GM12878 (cell line): ENCODE results near the gene HASPIN. TPM values are rescaled to one million over a fixed set of nuclear protein-coding genes. Genes with fewer than 3 reads are reported as not detected.

Experiments
- ATAC-seq: fragments of 200-7000 bp; cut with Tn5 transposase; 3 replicates; pipeline ENCODE4 v1.9.1; 2020; ENCODE audit warnings: mild to moderate bottlenecking, moderate library complexity
- BruUV-seq: library from RNA; stranded (reverse); fragments of 400-500 nt; replicated peaks from 2 replicates; lab custom pipeline; 2021; lab: Mats Ljungman, UMichigan
- CTCF ChIA-PET: fragments of 300-600 bp; sonication (Branson Sonifier 250); formaldehyde crosslinking; extraction: SDS; loops from one replicate; lab custom pipeline; 2021; ENCODE audit warnings: inconsistent platforms; lab: Yijun Ruan, JAX
- POLR2A ChIA-PET: fragments of 350-600 bp; formaldehyde crosslinking; extraction: SDS; loops from one replicate; lab custom pipeline; 2021; ENCODE audit warnings: inconsistent platforms; lab: Charles Lee
- RAD21 ChIA-PET: fragments of 300-600 bp; sonication (Branson Sonifier 250); formaldehyde crosslinking; loops from one replicate; lab custom pipeline; 2023; ENCODE audit warnings: antibody characterized with exemption; ENCODE audit not compliant: unreplicated experiment; lab: Charles Lee
- SMC1A ChIA-PET: fragments of 300-600 bp; sonication (Branson Sonifier 250); formaldehyde crosslinking; loops from one replicate; lab custom pipeline; 2023; ENCODE audit not compliant: unreplicated experiment, uncharacterized antibody; lab: Charles Lee
- DNase-seq: peaks from one replicate; pipeline ENCODE4 v3.0.0-alpha.2; 2011; ENCODE audit warnings: low read depth, low spot score
- FAIRE-seq: peaks from 3 replicates; lab custom pipeline; 2011; peaks lifted over from hg19 to GRCh38; lab: Jason Lieb, UNC
- H2AFZ ChIP-seq: 2 replicates; pipeline ENCODE4 v1.6.0; 2011; ENCODE audit warnings: low read depth, low read length, control low read depth; ENCODE audit not compliant: control insufficient read depth
- H3K27ac ChIP-seq: 2 replicates; pipeline ENCODE4 v1.5.1; 2011; ENCODE audit warnings: control low read depth; ENCODE audit not compliant: control insufficient read depth, insufficient read depth
- H3K27me3 ChIP-seq, 2 experiments: replicated peaks in 1 of 2; 2 replicates each; pipeline versions ENCODE4 v1.6.0 to v1.6.1; 2011; ENCODE audit warnings: low read length in 1 of 2; ENCODE audit not compliant: control insufficient read depth in 2 of 2, insufficient read depth in 2 of 2
- H3K36me3 ChIP-seq, 2 experiments: 2 replicates each; pipeline ENCODE4 v1.5.1; 2011; ENCODE audit warnings: low read length in 1 of 2; ENCODE audit not compliant: control insufficient read depth in 2 of 2, insufficient read depth in 2 of 2
- H3K4me1 ChIP-seq: 2 replicates; pipeline ENCODE4 v1.6.1; 2011; ENCODE audit warnings: mild to moderate bottlenecking, low read length, moderate library complexity, mixed read lengths; ENCODE audit not compliant: control insufficient read depth, insufficient read depth
- H3K4me2 ChIP-seq: 2 replicates; pipeline ENCODE4 v1.6.0; 2011; ENCODE audit warnings: control low read depth; ENCODE audit not compliant: control insufficient read depth, insufficient read depth
- H3K4me3 ChIP-seq: fragments of 200-600 bp; sonication (generic); 2 replicates; pipeline ENCODE4 v1.5.1; 2016
- H3K79me2 ChIP-seq: 2 replicates; pipeline ENCODE4 v1.6.0; 2011; ENCODE audit warnings: low read length; ENCODE audit not compliant: control insufficient read depth, insufficient read depth
- H3K9ac ChIP-seq: 2 replicates; pipeline ENCODE4 v1.8.0; 2011; ENCODE audit warnings: low read length, control low read depth, mixed read lengths; ENCODE audit not compliant: control insufficient read depth, insufficient read depth
- H3K9me3 ChIP-seq: replicated peaks from 3 replicates; pipeline ENCODE4 v1.5.1; 2011; ENCODE audit warnings: mild to moderate bottlenecking, low read length; ENCODE audit not compliant: control insufficient read depth, insufficient read depth
- H4K20me1 ChIP-seq: 2 replicates; pipeline ENCODE4 v1.6.0; 2011; ENCODE audit not compliant: control insufficient read depth, insufficient read depth
- CHD4 ChIP-seq: fragments of 200-600 bp; sonication (generic); IDR thresholded peaks from 2 replicates; pipeline ENCODE4 v1.6.1; 2016; ENCODE audit warnings: mild to moderate bottlenecking
- CREB1 ChIP-seq: IDR thresholded peaks from 2 replicates; pipeline ENCODE4 v1.6.1; 2012; ENCODE audit warnings: low read depth, mild to moderate bottlenecking, inconsistent platforms
- EP300 ChIP-seq, 2 experiments: fragments of 150-350 bp in 1 of 2; IDR thresholded peaks; 2 replicates each; pipeline ENCODE4 v1.6.1; 2011 to 2012; ENCODE audit warnings: low read depth in 2 of 2, low read length in 2 of 2, borderline replicate concordance in 1 of 2, improper control_type of control experiment in 1 of 2, inconsistent platforms in 1 of 2; ENCODE audit not compliant: control insufficient read depth in 1 of 2
- MYC ChIP-seq: IDR thresholded peaks from 2 replicates; pipeline ENCODE4 v1.6.1; 2011; ENCODE audit warnings: mild to moderate bottlenecking, low read length, moderate library complexity, inconsistent platforms; ENCODE audit not compliant: insufficient read depth, insufficient replicate concordance, insufficient read length, severe bottlenecking
- NR2F1 ChIP-seq: fragments of 450-650 bp; conservative IDR thresholded peaks from 2 replicates; pipeline ENCODE4 v1.6.1; 2017; ENCODE audit warnings: mild to moderate bottlenecking
- PML ChIP-seq: IDR thresholded peaks from 2 replicates; pipeline ENCODE4 v1.6.1; 2012; ENCODE audit warnings: low read length, inconsistent platforms
- POLR2A ChIP-seq: IDR thresholded peaks from 2 replicates; pipeline ENCODE4 v1.6.1; 2011; ENCODE audit warnings: low read depth, mild to moderate bottlenecking, low read length
- RUNX3 ChIP-seq: IDR thresholded peaks from 2 replicates; pipeline ENCODE4 v1.6.1; 2012; ENCODE audit warnings: low read length, inconsistent platforms
- WGBS: methylation state at CpG from one replicate; pipeline ENCODE4 v1.1.6; 2016; ENCODE audit warnings: low lambda C conversion rate; ENCODE audit not compliant: insufficient replicate concordance, insufficient coverage; ENCODE audit errors: missing lambda C conversion rate; 5-methylcytosine and 5-hydroxymethylcytosine counted together
- in situ Hi-C: fragments of 300-500 bp; cut with MboI; formaldehyde crosslinking; loops from 9 replicates; pipeline ENCODE4 v1.14.3; 2018; ENCODE audit warnings: mixed read lengths
- intact Hi-C: fragments of 100-400 bp; cut with micrococcal nuclease; formaldehyde crosslinking; loops from one replicate; pipeline ENCODE4 v1.14.2; 2022; ENCODE audit not compliant: unreplicated experiment
- polyA plus RNA-seq, 11 experiments: library from polyadenylated mRNA; depleted of rRNA in 4 of 11; unstranded in 6 of 11; stranded (reverse) in 5 of 11; fragments of >200 nt; fragmentation: Nextera tagmentation in 4 of 11; fragmentation: Illumina TruSeq in 1 of 11; extraction: Ambion mirVana in 4 of 11; extraction: Trizol in 1 of 11; gene quantifications; 1 replicate in 1 of 11; 2 replicates in 10 of 11; pipeline versions ENCODE4 v1.2.1 to v1.2.3, GENCODE V29; 2011 to 2016; ENCODE audit warnings: inconsistent platforms in 2 of 11, missing spikeins in 2 of 11, low read depth in 1 of 11
- total RNA-seq, 4 experiments: library from RNA; depleted of rRNA in 3 of 4; stranded (reverse); fragments of >200 nt in 3 of 4; fragmentation: Illumina TruSeq in 1 of 4; extraction: Trizol in 1 of 4; gene quantifications; 2 replicates each; pipeline versions ENCODE4 v1.2.1 to v1.2.3, GENCODE V29; 2013 to 2021
- TF ChIP-seq, protein P1 (sequence below): fragments of 450-650 bp; IDR thresholded peaks from 2 replicates; pipeline ENCODE4 v1.6.1; 2017; ENCODE audit warnings: mild to moderate bottlenecking, moderate library complexity

HASPIN gene
- total and polyA plus RNA-seq, 10 of the 15 experiments (the other 5 are each of a cell fraction or from before 2014, with no cell fraction given) = 0.80 to 18.0 (median 10.1) TPM

DNA sequence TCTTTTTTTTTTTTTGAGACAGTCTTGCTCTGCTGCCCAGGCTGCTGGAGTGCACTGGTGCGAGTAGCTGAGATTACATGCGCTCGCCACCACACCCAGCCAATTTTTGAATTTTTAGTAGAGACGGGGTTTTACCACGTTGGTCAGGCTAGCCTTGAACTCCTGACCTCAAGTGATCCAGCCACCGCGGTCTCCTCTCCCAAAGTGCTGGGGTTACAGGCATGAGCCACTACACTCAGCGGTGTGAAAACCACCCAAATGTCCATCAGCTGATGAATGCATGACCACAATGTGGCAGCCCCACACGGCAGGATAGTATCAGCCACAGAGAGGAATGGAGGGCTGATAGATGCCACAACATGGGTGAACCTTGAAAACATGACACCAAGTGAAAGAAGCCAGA lies 29.9 kb upstream of the HASPIN start (continued):
- TF ChIP-seq, protein P1, sequence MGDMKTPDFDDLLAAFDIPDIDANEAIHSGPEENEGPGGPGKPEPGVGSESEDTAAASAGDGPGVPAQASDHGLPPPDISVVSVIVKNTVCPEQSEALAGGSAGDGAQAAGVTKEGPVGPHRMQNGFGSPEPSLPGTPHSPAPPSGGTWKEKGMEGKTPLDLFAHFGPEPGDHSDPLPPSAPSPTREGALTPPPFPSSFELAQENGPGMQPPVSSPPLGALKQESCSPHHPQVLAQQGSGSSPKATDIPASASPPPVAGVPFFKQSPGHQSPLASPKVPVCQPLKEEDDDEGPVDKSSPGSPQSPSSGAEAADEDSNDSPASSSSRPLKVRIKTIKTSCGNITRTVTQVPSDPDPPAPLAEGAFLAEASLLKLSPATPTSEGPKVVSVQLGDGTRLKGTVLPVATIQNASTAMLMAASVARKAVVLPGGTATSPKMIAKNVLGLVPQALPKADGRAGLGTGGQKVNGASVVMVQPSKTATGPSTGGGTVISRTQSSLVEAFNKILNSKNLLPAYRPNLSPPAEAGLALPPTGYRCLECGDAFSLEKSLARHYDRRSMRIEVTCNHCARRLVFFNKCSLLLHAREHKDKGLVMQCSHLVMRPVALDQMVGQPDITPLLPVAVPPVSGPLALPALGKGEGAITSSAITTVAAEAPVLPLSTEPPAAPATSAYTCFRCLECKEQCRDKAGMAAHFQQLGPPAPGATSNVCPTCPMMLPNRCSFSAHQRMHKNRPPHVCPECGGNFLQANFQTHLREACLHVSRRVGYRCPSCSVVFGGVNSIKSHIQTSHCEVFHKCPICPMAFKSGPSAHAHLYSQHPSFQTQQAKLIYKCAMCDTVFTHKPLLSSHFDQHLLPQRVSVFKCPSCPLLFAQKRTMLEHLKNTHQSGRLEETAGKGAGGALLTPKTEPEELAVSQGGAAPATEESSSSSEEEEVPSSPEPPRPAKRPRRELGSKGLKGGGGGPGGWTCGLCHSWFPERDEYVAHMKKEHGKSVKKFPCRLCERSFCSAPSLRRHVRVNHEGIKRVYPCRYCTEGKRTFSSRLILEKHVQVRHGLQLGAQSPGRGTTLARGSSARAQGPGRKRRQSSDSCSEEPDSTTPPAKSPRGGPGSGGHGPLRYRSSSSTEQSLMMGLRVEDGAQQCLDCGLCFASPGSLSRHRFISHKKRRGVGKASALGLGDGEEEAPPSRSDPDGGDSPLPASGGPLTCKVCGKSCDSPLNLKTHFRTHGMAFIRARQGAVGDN = no peak
- TF ChIP-seq PML = peak; percentile 52; the same call in 1 of the 2 replicates
- TF ChIP-seq CHD4 = no peak
- TF ChIP-seq EP300 (IDR thresholded peaks at IDR 0.05; ENCODE audit: borderline replicate concordance in 1 of 2, control insufficient read depth in 1 of 2, low read depth in 2 of 2, low read length in 2 of 2) = peak in 1 of 2 experiments; percentile 72; a peak in 2 of 4 replicates

DNA sequence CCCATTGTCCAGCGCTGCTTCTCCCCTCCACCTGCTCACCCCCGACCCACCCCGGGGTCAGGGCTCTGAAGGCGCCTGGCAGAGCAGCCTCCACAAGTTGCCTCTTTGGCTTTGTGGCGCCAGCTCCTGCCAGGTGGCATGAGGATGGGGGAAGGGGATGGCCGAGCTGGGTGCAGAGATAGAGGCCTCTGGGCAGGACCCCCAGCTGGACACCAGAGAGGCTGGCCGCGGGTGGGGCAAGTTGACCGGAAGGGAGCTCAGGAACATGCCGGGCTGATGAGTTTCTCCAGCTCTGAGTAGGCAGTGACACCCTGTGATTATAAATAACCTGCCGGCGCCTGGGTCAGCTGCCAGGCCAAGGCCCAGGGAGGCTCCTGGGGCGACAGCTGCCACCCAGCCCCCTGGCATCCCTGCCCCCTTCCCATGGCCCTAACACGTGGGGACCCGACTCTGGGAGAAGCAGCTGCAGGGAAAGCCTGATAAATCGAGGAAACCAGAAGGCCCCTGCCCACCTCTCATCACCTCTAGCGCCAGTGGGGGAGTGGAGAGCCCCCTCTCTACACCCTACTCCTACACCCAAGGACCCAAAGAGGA lies 28.5 kb upstream of the HASPIN start:
- Histone ChIP-seq H3K4me3 (peak overlapping the region; percentile 56), H2AFZ (no peak overlapping the region), H3K79me2 (peaks cover 13% of the 10 kb centered on the region), H3K36me3 (no peaks in the 10 kb centered on the region), H4K20me1 (no peaks in the 10 kb centered on the region), H3K4me2 (peak overlapping the region; percentile 88), H3K27me3 (no peaks in the 10 kb centered on the region), H3K4me1 (peaks cover 32% of the 10 kb centered on the region), H3K9ac (peak overlapping the region; percentile 72), H3K27ac (peak overlapping the region; percentile 61), H3K9me3 (peaks cover 12% of the 10 kb centered on the region; the same call in 1 of the 3 replicates)
- FAIRE-seq = no peak
- SMC1A ChIA-PET = interaction anchor here (0.7 to 3.4 kb wide), 5 partner anchors 12 to 37 kb away, joined by 3 to 17 read pairs (median 4); partner anchors contain the start of gene HASPIN
- ATAC-seq = peak; percentile 50
- intact Hi-C loops (no loop called here), in situ Hi-C loops (no loop called here)
- POLR2A ChIA-PET = interaction anchor here (1.7 to 2.3 kb wide), 2 partner anchors 12 to 16 kb away, joined by 8 read pairs; no protein-coding TSS in a partner anchor
- no peak for DNase-seq
- CTCF ChIA-PET = interaction anchor here (0.6 to 2.2 kb wide), 9 partner anchors 12 to 448 kb away, joined by 3 to 9 read pairs (median 4); partner anchors contain the start of genes CYB5D2 and ZZEF1
- WGBS = under 1% methylated on average over 15 of the region's 17 CpGs
- TF ChIP-seq POLR2A = peak; percentile 37; the same call in 1 of the 2 replicates
- TF ChIP-seq RUNX3 = no peak
- TF ChIP-seq NR2F1 = peak; percentile 51
- peak; percentile 6 for TF ChIP-seq MYC
- no peak for TF ChIP-seq CREB1
- BruUV-seq = no TSS peak
- RAD21 ChIA-PET = interaction anchor here (1.0 to 2.5 kb wide), 5 partner anchors 16 to 32 kb away, joined by 3 to 23 read pairs (median 4); partner anchors contain the start of gene HASPIN
